Right ventricle myocardium superior (tissue), 1 donor: Measurements from ENCODE around the gene OOSP1. TPM values are rescaled to one million over a fixed set of nuclear protein-coding genes. Genes with fewer than 3 reads are reported as not detected.
"Not testable (repeated sequence)": the region's sequence is repeated elsewhere in the genome, so short reads cannot be mapped to it uniquely, and the experiment has no call there.

Experiments used
- ATAC-seq: fragments of 200-7000 bp; cut with Tn5 transposase; one replicate; pipeline ENCODE4 v1.9.1; 2020; ENCODE audit warnings: mild to moderate bottlenecking; ENCODE audit not compliant: poor library complexity
- DNase-seq: peaks from one replicate; pipeline ENCODE4 v3.0.0-alpha.2; 2020
- intact Hi-C: fragments of 100-400 bp; cut with DNase I; formaldehyde crosslinking; loops from one replicate; pipeline ENCODE4 v1.11.2; 2022
- long read RNA-seq: library from polyadenylated mRNA; unstranded; transcript quantifications from one replicate; pipeline ENCODE4 v2.0.0, GENCODE V29; 2021
- total RNA-seq: library from RNA; stranded (reverse); fragmentation: NEBNext Ultra II Directional; extraction: Animal tissue kit (Norgen Biotek cat#: 25700); gene quantifications from one replicate; pipeline ENCODE4 v1.2.1, GENCODE V29; 2021
- donor health status: DM: no; HTN: yes; CAD: no; lungs with severe emphysema.

Gene OOSP1
- total RNA-seq: not detected
- long read RNA-seq: 0 reads

DNA sequence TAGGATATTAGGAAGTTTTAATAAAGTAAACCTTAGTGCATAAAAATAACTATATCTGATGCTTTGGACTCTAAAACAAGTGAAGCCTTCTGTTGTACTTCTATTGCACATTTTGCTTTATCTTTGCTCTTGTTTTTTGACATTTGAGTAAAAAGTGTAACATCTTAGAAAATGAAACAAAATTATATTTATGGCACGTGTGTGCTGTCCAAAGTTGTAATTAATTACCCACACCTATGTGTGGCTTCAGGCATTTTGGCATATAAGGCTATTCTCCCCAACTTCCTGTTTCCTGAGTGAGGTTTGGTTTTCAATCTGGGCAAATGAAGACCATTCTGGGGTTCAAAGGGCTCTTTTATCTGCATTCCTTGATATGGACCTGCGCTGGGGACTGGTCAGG lies at the start of gene OOSP1:
Gene OOSP1 (plus strand): TSS at position 301 of the 400 bp plus-strand sequence. CDS start 23 bp downstream, at position 324.
- no peak for ATAC-seq
- intact Hi-C loops: no loop called here

GRCh38 chr11:59891781-59892181 lies 46.5 kb upstream of the OOSP1 start:
- intact Hi-C loops: no loop called here
- DNase-seq: no peak
- no peak for ATAC-seq

More for the DNA sequence above, at the start of gene OOSP1:
- DNase-seq: no peak

GRCh38 chr11:59894616-59895015 lies 43.6 kb upstream of the OOSP1 start:
- ATAC-seq (no peak), DNase-seq (no peak)
- intact Hi-C loops: no loop called here

DNA sequence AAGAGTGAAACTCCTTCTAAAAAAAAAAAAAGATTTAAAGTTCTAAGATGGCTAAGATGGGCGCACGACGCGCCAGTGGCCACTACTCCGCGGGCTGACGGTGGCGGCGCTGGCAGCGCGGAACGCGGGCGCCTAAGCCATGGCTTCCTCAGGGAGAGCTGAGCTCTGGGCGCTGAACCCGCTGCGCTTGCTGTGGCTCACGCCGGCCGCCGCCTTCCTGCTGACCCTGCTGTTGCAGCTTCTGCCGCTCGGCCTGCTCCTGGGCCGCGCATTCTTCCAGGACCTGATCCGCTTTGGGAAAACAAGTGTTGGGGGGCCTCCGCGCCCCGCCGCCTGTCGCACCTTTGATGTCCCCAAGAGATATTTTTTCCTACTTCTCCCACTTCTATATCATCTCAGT lies 40.2 kb upstream of the OOSP1 start:
- no peak for DNase-seq
- no peak for ATAC-seq
- intact Hi-C loops: no loop called here

DNA sequence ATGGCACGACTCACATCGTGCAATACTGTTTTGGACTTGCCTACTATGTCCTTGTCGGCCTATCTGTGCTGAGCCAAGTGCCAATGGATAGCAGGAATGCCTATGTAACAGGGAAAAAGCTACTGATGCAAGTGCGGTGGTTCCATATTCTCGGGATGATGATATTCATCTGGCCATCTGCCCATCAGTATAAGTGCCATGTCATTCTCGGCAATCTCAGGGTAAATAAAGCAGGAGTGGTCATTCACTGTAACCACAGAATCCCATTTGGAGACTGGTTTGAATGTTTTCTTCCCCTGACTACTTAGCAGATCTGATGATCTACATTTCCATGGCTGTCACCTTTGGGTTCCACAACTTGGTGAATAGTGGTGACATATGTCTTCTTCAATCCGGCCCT lies 39.6 kb upstream of the OOSP1 start:
- intact Hi-C loops: no loop called here
- no peak for DNase-seq
- no peak for ATAC-seq

DNA sequence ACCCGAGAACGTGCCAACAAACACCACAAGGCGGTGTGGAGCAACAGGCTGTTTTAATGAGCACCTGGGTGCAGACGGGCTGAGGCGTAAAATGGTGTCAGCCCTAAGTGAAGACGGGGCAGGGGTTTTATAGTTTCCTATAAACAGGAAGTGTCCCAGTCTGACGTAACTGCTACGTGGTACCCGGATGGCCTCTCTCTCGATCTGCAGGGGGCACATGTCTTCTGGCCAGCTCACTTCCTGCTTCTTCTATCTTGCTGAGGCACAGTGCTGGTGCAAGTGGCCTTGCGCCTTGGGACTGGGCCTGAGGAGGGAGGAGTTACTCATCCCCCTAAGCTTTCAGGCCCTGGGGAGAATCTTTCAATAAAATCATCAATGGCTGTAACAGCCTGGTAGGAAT lies 38.7 kb upstream of the OOSP1 start:
- intact Hi-C loops: no loop called here
- no peak for ATAC-seq
- DNase-seq: no peak

- ATAC-seq (no peak), DNase-seq (no peak)
- intact Hi-C loops: no loop called here
These were observed 37.7 kb upstream of the OOSP1 start for GRCh38 chr11:59900366-59901126.

- peak; percentile 36 for ATAC-seq
- no peak for DNase-seq
- intact Hi-C loops: no loop called here
These were observed 36.9 kb upstream of the OOSP1 start for GRCh38 chr11:59901306-59901705.

DNA sequence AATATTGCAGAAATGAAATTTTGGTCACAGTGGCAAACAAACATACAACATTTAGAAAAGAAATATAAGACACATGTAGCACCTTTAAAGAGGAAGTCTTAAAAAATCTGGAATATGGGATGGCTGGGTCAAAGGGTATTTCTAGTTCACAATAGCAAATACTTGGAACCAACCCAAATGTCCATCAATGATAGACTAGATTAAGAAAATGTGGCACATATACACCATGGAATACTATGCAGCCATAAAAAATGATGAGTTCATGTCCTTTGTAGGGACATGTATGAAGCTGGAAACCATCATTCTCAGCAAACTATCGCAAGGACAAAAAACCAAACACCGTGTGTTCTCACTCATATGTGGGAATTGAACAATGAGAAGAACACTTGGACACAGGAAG lies 34.7 kb upstream of the OOSP1 start:
- DNase-seq, intact Hi-C loops, ATAC-seq: not testable (repeated sequence)

GRCh38 chr11:59918480-59918879 lies 19.8 kb upstream of the OOSP1 start:
- DNase-seq (no peak), ATAC-seq (no peak)
- intact Hi-C loops: no loop called here

- DNase-seq: no peak
- ATAC-seq: no peak
- intact Hi-C loops: no loop called here
These were observed 19.1 kb upstream of the OOSP1 start for GRCh38 chr11:59918987-59919589.

GRCh38 chr11:59923813-59924212 lies 14.4 kb upstream of the OOSP1 start:
- DNase-seq (no peak), ATAC-seq (no peak)
- intact Hi-C loops: no loop called here

DNA sequence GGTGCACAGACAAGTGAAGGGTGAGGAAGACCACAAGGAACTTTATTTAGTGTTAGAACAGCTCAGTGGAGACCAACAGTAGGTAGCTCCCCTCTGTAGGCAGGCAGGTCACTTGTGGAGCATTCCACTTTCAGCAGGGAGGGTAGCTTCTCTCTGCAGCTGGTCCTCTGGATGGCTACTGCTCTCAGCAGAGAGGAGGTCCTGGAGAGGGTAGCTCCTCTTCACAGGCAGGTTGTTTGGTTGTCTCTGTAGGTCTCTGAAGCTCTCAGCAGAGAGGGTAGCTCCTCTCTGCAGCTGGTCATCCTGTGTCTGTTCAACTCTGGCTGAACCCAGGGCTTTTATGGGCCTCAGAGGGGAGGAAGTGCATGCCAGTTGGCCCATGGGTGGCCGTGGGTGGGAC lies 6.5 kb upstream of the OOSP1 start:
- ATAC-seq (no peak), DNase-seq (no peak)
- intact Hi-C loops: no loop called here

GRCh38 chr11:59938718-59939117 lies 486 bp downstream of the OOSP1 start:
- intact Hi-C loops: no loop called here
- DNase-seq: no peak
- ATAC-seq: no peak

DNA sequence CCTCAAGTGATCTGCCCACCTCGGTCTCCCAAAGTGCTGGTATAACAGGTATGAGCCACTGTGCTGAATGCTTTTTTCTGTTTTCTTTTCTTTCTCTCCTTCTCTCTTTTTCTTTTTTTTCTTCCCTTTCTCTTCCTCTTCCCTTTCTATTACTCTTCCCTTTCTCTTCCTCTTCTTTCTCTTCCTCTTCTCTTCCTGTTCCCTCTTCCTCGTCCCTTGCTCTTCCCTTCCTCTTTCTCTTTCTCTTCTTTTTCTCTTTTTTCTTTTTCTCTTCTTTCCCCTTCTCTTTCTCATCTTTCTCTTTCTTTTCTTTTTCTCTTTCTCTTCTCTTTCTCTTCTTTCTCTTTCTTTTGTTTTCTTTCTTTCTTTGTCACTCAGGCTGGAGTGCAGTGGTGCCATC lies 1.2 kb downstream of the OOSP1 start:
- intact Hi-C loops: no loop called here
- no peak for ATAC-seq
- no peak for DNase-seq

GRCh38 chr11:59941091-59941490 lies 2.9 kb downstream of the OOSP1 start:
- intact Hi-C loops: no loop called here
- DNase-seq (no peak), ATAC-seq (no peak)

GRCh38 chr11:59943997-59944714 lies 5.9 kb downstream of the OOSP1 start:
- DNase-seq: no peak
- intact Hi-C loops: no loop called here
- no peak for ATAC-seq

DNA sequence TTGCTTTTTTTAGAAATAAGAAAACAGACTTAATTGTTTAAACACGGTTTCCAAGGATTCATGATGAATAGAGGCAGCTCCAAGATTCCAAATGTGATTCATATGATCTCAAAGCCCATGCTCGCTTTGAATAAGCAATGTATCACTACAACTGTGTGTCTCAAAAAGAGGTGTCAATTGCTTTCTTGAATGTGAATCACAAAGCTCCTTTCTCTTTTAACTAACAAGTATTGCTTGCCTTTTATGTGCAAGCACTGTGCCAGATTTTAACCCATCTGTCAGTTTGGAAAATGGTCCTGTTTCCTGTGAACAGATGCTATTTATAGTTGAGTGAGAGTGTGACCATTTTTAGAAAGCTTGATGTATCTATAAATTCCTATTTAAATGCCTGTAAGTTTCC lies 6.5 kb downstream of the OOSP1 start:
- intact Hi-C loops: no loop called here
- ATAC-seq: no peak

GRCh38 chr11:59953463-59954218 lies 15.4 kb downstream of the OOSP1 start:
- DNase-seq (no peak), ATAC-seq (no peak)
- intact Hi-C loops: no loop called here

More for the DNA sequence above, 6.5 kb downstream of the OOSP1 start:
- no peak for DNase-seq
